Liver (tissue), 9 donors: Measurements from ENCODE around the gene MAP2K4. TPM values are rescaled to one million over a fixed set of nuclear protein-coding genes. Genes with fewer than 3 reads are reported as not detected.

ENCODE experiments used
- DNase-seq: peaks from one replicate; pipeline ENCODE4 v3.0.0-alpha.2; 2017; ENCODE audit warnings: low spot score
- H3K27ac ChIP-seq, 2 donors: one replicate each; pipeline ENCODE4 v1.7.0; 2013; ENCODE audit warnings: inconsistent platforms in 2 of 2, low read length in 2 of 2, control low read depth in 1 of 2, low read depth in 1 of 2, mild to moderate bottlenecking in 1 of 2
- H3K27me3 ChIP-seq, 4 donors: one replicate each; pipeline versions ENCODE4 v1.6.1 to v1.7.0; 2013; ENCODE audit warnings: low read length in 3 of 4, inconsistent platforms in 1 of 4, mild to moderate bottlenecking in 1 of 4, moderate library complexity in 1 of 4; ENCODE audit not compliant: control insufficient read depth in 4 of 4, insufficient read depth in 4 of 4
- H3K36me3 ChIP-seq, 4 donors: one replicate each; pipeline versions ENCODE4 v1.6.1 to v1.7.0; 2013; ENCODE audit warnings: low read length in 3 of 4, mild to moderate bottlenecking in 3 of 4, low read depth in 1 of 4, moderate library complexity in 1 of 4; ENCODE audit not compliant: control insufficient read depth in 4 of 4, insufficient read depth in 3 of 4
- H3K4me1 ChIP-seq, 4 donors: one replicate each; pipeline versions ENCODE4 v1.6.1 to v1.7.0; 2013; ENCODE audit warnings: low read length in 3 of 4, mild to moderate bottlenecking in 3 of 4, moderate library complexity in 1 of 4; ENCODE audit not compliant: control insufficient read depth in 4 of 4, insufficient read depth in 4 of 4
- H3K4me3 ChIP-seq, 3 donors: one replicate each; pipeline versions ENCODE4 v1.6.1 to v1.7.0; 2013; ENCODE audit warnings: low read length in 3 of 3, control low read depth in 1 of 3, low read depth in 1 of 3, mild to moderate bottlenecking in 1 of 3
- H3K9ac ChIP-seq, 2 donors: one replicate each; pipeline ENCODE4 v1.7.0; 2013; ENCODE audit warnings: low read length in 2 of 2, mild to moderate bottlenecking in 2 of 2, moderate library complexity in 2 of 2, control low read depth in 1 of 2, low read depth in 1 of 2
- H3K9me3 ChIP-seq, 4 donors: one replicate each; pipeline versions ENCODE4 v1.6.1 to v1.7.0; 2013; ENCODE audit warnings: low read length in 3 of 4; ENCODE audit not compliant: control insufficient read depth in 4 of 4
- EGR1 ChIP-seq, 2 donors: IDR thresholded peaks; 2 replicates each; pipeline ENCODE4 v1.6.1; 2016 to 2018; ENCODE audit warnings: antibody characterized with exemption in 2 of 2, low read depth in 2 of 2
- FOXA2 ChIP-seq: IDR thresholded peaks from 2 replicates; pipeline ENCODE4 v1.6.1; 2016; ENCODE audit warnings: antibody characterized with exemption
- GABPA ChIP-seq, 2 donors: IDR thresholded peaks in 1 of 2; conservative IDR thresholded peaks in 1 of 2; 2 replicates each; pipeline ENCODE4 v1.6.1; 2016; ENCODE audit warnings: antibody characterized with exemption in 2 of 2, mild to moderate bottlenecking in 1 of 2, moderate library complexity in 1 of 2
- HNF4G ChIP-seq: IDR thresholded peaks from 2 replicates; pipeline ENCODE4 v1.6.1; 2016; ENCODE audit warnings: antibody characterized with exemption
- JUND ChIP-seq, 2 donors: IDR thresholded peaks; 2 replicates each; pipeline ENCODE4 v1.6.1; 2016; ENCODE audit warnings: antibody characterized with exemption in 2 of 2
- MAX ChIP-seq: IDR thresholded peaks from 2 replicates; pipeline ENCODE4 v1.6.1; 2016; ENCODE audit warnings: antibody characterized with exemption
- NR2F2 ChIP-seq: IDR thresholded peaks from 2 replicates; pipeline ENCODE4 v1.6.1; 2016; ENCODE audit warnings: antibody characterized with exemption
- RAD21 ChIP-seq, 2 donors: IDR thresholded peaks; 2 replicates each; pipeline ENCODE4 v1.6.1; 2016; ENCODE audit warnings: antibody characterized with exemption in 2 of 2, mild to moderate bottlenecking in 2 of 2
- REST ChIP-seq: IDR thresholded peaks from 2 replicates; pipeline ENCODE4 v1.6.1; 2016; ENCODE audit warnings: antibody characterized with exemption, mild to moderate bottlenecking
- SP1 ChIP-seq: IDR thresholded peaks from 2 replicates; pipeline ENCODE4 v1.6.1; 2018; ENCODE audit warnings: antibody characterized with exemption, mild to moderate bottlenecking
- TAF1 ChIP-seq: conservative IDR thresholded peaks from 2 replicates; pipeline ENCODE4 v1.6.1; 2016; ENCODE audit warnings: antibody characterized with exemption, mild to moderate bottlenecking
- YY1 ChIP-seq: IDR thresholded peaks from 2 replicates; pipeline ENCODE4 v1.6.1; 2016; ENCODE audit warnings: antibody characterized with exemption, mild to moderate bottlenecking
- WGBS: extraction: QIAGEN DNeasy Blood & Tissue Kit; methylation state at CpG from one replicate; pipeline ENCODE4 v1.1.7; 2013; 5-methylcytosine and 5-hydroxymethylcytosine counted together
- polyA plus RNA-seq, 2 donors: library from polyadenylated mRNA; stranded (reverse) in 1 of 2; unstranded in 1 of 2; fragments of 200-250 nt in 1 of 2; fragments of >200 nt in 1 of 2; fragmentation: Nextera tagmentation in 1 of 2; extraction: Ambion mirVana in 1 of 2; gene quantifications; one replicate each; pipeline versions ENCODE4 v1.2.1 to v1.2.3, GENCODE V29; 2013 to 2015
- total RNA-seq, 2 donors: library from RNA; depleted of rRNA; stranded (reverse); fragments of >200 nt; gene quantifications; one replicate each; pipeline ENCODE4 v1.2.3, GENCODE V29; 2014
- TF ChIP-seq, protein P1 (sequence below): IDR thresholded peaks from 2 replicates; pipeline ENCODE4 v1.6.1; 2016; ENCODE audit warnings: antibody characterized with exemption
- TF ChIP-seq, protein P2 (sequence below): fragments of 150-350 bp; IDR thresholded peaks from 2 replicates; pipeline ENCODE4 v1.5.1; 2017; ENCODE audit warnings: improper control_type of control experiment, low read depth, low read length; ENCODE audit not compliant: missing input control
- donor health status: healthy.
- donor health status: healthy.
- donor health status: healthy.
- donor health status: healthy.
- donor health status: healthy.

MAP2K4 gene
- total and polyA plus RNA-seq, 4 donors = 9.2 to 23.8 (median 14.7) TPM

- WGBS = 97% methylated on average over 3 of the region's 3 CpGs
- no peak overlapping the region for H3K4me3 ChIP-seq
- no peak overlapping the region for H3K9ac ChIP-seq
- no peak overlapping the region for H3K27ac ChIP-seq
- TF ChIP-seq HNF4G (no peak), YY1 (no peak), RAD21 (IDR thresholded peaks at IDR 0.05) (no peak), JUND (IDR thresholded peaks at IDR 0.05) (no peak), EGR1 (IDR thresholded peaks at IDR 0.05; ENCODE audit: low read depth in 2 of 2) (no peak), FOXA2 (no peak), TAF1 (no peak)
- no peak for DNase-seq
- no peaks in the 10 kb centered on the region for H3K4me1 ChIP-seq
- H3K36me3 ChIP-seq = peaks cover 0 to 29% (median 16%) of the 10 kb centered on the region in 4 donors
- H3K27me3 ChIP-seq = no peaks in the 10 kb centered on the region
- H3K9me3 ChIP-seq = no peaks in the 10 kb centered on the region
These were observed 97.9 kb downstream of the MAP2K4 start for GRCh38 chr17:12118617-12119016.

DNA sequence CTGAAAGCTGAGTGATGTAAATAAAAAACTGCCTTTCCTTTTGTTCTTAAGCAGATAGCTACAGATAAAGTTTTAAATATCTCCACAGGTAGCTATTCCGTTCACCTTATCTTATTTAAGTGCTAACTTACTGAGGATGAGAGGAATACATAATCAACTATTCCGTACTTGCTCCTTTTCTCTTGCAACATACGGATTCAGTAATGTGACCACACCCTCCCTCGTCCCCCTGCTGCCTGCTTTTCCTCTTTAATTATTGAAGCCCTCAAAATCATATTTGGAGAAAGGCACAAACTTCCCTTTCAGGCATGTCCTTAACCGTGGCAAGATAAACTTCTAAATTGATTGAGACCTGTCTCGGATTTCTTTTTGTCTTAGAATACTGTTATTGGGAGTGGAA lies 101.4 kb downstream of the MAP2K4 start:
- DNase-seq = no peak
- H3K36me3 ChIP-seq = peaks cover 3 to 25% (median 18%) of the 10 kb centered on the region in 4 donors
- WGBS = 93% methylated on average over 6 of the region's 6 CpGs
- TF ChIP-seq TAF1 = no peak
- no peak for TF ChIP-seq RAD21 (IDR thresholded peaks at IDR 0.05)
- TF ChIP-seq, protein P1, sequence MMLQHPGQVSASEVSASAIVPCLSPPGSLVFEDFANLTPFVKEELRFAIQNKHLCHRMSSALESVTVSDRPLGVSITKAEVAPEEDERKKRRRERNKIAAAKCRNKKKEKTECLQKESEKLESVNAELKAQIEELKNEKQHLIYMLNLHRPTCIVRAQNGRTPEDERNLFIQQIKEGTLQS = no peak
- TF ChIP-seq HNF4G = no peak
- H3K27ac ChIP-seq = no peak overlapping the region
- no peaks in the 10 kb centered on the region for H3K9me3 ChIP-seq
- H3K4me3 ChIP-seq = no peak overlapping the region
- no peaks in the 10 kb centered on the region for H3K4me1 ChIP-seq
- H3K9ac ChIP-seq = no peak overlapping the region
- no peaks in the 10 kb centered on the region for H3K27me3 ChIP-seq

- H3K4me1 ChIP-seq = no peaks in the 10 kb centered on the region
- WGBS = 94% methylated on average over 2 of the region's 2 CpGs
- no peak overlapping the region for H3K4me3 ChIP-seq
- no peaks in the 10 kb centered on the region for H3K9me3 ChIP-seq
- H3K9ac ChIP-seq = no peak overlapping the region
- peaks cover 3 to 42% (median 28%) of the 10 kb centered on the region in 4 donors for H3K36me3 ChIP-seq
- H3K27ac ChIP-seq = no peak overlapping the region
- TF ChIP-seq YY1 (no peak), GABPA (IDR thresholded peaks at IDR 0.05 in 1 of 2, conservative IDR thresholded peaks at IDR 0.05 in 1 of 2) (no peak), RAD21 (IDR thresholded peaks at IDR 0.05) (no peak), NR2F2 (no peak), MAX (no peak), HNF4G (no peak), TAF1 (no peak), JUND (IDR thresholded peaks at IDR 0.05) (no peak)
- TF ChIP-seq, protein P2, sequence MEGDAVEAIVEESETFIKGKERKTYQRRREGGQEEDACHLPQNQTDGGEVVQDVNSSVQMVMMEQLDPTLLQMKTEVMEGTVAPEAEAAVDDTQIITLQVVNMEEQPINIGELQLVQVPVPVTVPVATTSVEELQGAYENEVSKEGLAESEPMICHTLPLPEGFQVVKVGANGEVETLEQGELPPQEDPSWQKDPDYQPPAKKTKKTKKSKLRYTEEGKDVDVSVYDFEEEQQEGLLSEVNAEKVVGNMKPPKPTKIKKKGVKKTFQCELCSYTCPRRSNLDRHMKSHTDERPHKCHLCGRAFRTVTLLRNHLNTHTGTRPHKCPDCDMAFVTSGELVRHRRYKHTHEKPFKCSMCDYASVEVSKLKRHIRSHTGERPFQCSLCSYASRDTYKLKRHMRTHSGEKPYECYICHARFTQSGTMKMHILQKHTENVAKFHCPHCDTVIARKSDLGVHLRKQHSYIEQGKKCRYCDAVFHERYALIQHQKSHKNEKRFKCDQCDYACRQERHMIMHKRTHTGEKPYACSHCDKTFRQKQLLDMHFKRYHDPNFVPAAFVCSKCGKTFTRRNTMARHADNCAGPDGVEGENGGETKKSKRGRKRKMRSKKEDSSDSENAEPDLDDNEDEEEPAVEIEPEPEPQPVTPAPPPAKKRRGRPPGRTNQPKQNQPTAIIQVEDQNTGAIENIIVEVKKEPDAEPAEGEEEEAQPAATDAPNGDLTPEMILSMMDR = no peak
- no peaks in the 10 kb centered on the region for H3K27me3 ChIP-seq
- no peak for DNase-seq
These were observed 106.5 kb downstream of the MAP2K4 start for GRCh38 chr17:12127177-12127576.

DNA sequence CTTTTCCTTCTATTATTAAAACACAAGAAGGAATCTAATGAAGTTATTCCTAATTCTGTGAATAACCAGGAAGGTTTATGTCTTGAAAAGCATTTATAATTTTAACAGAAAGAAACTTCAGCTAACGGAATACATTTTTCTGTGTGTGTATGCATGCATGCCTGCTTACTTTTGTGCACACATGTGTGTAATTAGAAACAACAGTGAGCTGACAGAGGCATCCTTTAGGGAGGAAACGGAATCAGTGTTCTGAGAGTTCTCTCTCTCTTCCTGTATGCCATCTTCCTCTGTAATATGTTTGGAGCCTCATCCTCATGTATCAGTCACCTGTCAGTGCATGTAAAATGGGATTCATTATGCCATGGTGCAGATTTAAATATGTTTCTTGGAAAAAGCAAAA lies 107.0 kb downstream of the MAP2K4 start:
- Histone ChIP-seq H3K4me3 (no peak overlapping the region), H3K9ac (no peak overlapping the region), H3K4me1 (no peaks in the 10 kb centered on the region), H3K27ac (no peak overlapping the region), H3K36me3 (peaks cover 3 to 44% (median 28%) of the 10 kb centered on the region in 4 donors), H3K27me3 (no peaks in the 10 kb centered on the region), H3K9me3 (no peaks in the 10 kb centered on the region)
- no peak for DNase-seq
- 70% methylated on average over 2 of the region's 2 CpGs for WGBS
- TF ChIP-seq JUND (IDR thresholded peaks at IDR 0.05) (no peak), REST (no peak), MAX (no peak), SP1 (no peak)
- TF ChIP-seq, protein P2 = no peak
